HFFc6 (cell line): ENCODE results near the gene NMRAL1. TPM values are rescaled to one million over a fixed set of nuclear protein-coding genes. Genes with fewer than 3 reads are reported as not detected.

Experiments
- DNase-seq: peaks from one replicate; pipeline ENCODE4 v3.0.0-alpha.2; 2018
- H3K27ac Mint-ChIP-seq: 2 replicates; pipeline ENCODE4 v1.8.0; 2020; ENCODE audit warnings: mild to moderate bottlenecking, mixed read lengths
- H3K27me3 Mint-ChIP-seq: 2 replicates; pipeline ENCODE4 v1.8.0; 2021; ENCODE audit warnings: mild to moderate bottlenecking, moderate library complexity, mixed read lengths; ENCODE audit not compliant: insufficient read depth
- H3K36me3 Mint-ChIP-seq: 2 replicates; pipeline ENCODE4 v1.8.0; 2021; ENCODE audit warnings: low read depth, mixed read lengths
- H3K4me1 Mint-ChIP-seq: 2 replicates; pipeline ENCODE4 v1.8.0; 2020; ENCODE audit warnings: low read depth, mixed read lengths
- H3K4me3 Mint-ChIP-seq: 2 replicates; pipeline ENCODE4 v1.8.0; 2020; ENCODE audit warnings: mild to moderate bottlenecking, moderate library complexity, mixed read lengths
- H3K9me3 Mint-ChIP-seq: 2 replicates; pipeline ENCODE4 v1.8.0; 2020; ENCODE audit warnings: mild to moderate bottlenecking, mixed read lengths
- CTCF ChIP-seq: fragments of 200-600 bp; sonication (generic); IDR thresholded peaks from 2 replicates; pipeline ENCODE4 v1.5.0; 2021; ENCODE audit warnings: antibody characterized with exemption, mild to moderate bottlenecking
- total RNA-seq, 6 experiments: library from RNA; stranded (reverse); fragmentation: NEBNext Ultra II Directional; extraction: Animal tissue kit (Norgen Biotek cat#: 25700); gene quantifications; 2 replicates in 1 of 6; 3 replicates in 5 of 6; pipeline ENCODE4 v1.2.3, GENCODE V29; 2021

NMRAL1 gene
- total RNA-seq, 6 experiments from 2014 or later = 26.2 to 37.2 (median 33.7) TPM

DNA sequence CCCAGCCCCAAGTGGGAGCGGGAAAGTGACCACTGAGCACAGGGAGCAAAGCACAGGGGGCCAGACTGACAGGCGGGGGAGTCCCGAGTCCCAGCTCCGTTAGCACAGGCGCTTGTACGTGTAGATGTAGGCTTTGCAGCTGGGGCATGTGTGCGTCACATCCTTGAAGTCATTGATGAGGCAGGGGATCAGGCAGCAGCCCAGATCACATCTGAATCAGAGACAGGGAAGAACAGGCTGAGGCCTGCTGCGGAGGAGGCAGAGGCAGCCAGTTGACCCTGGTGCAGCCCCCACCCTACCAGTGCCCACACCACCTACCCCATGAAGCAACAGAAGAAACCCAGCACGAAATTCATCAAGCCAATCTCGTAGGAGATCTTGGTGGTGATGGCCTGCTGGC, 38.0 kb upstream of the NMRAL1 start:
- Mint-ChIP-seq H3K4me3 (no peak overlapping the region), H3K36me3 (peaks cover 11% of the 10 kb centered on the region), H3K9me3 (no peaks in the 10 kb centered on the region), H3K27me3 (no peaks in the 10 kb centered on the region), H3K4me1 (no peaks in the 10 kb centered on the region), H3K27ac (no peak overlapping the region)
- DNase-seq = no peak
- no peak for TF ChIP-seq CTCF

- H3K27ac Mint-ChIP-seq = no peak overlapping the region
- no peaks in the 10 kb centered on the region for H3K4me1 Mint-ChIP-seq
- no peaks in the 10 kb centered on the region for H3K27me3 Mint-ChIP-seq
- H3K9me3 Mint-ChIP-seq = no peaks in the 10 kb centered on the region
- H3K4me3 Mint-ChIP-seq = no peak overlapping the region
- peaks cover 12% of the 10 kb centered on the region for H3K36me3 Mint-ChIP-seq
- peak; percentile 13 for DNase-seq
- peak; percentile 74 for TF ChIP-seq CTCF
These were observed 37.1 kb upstream of the NMRAL1 start for GRCh38 chr16:4511441-4512082.

DNA sequence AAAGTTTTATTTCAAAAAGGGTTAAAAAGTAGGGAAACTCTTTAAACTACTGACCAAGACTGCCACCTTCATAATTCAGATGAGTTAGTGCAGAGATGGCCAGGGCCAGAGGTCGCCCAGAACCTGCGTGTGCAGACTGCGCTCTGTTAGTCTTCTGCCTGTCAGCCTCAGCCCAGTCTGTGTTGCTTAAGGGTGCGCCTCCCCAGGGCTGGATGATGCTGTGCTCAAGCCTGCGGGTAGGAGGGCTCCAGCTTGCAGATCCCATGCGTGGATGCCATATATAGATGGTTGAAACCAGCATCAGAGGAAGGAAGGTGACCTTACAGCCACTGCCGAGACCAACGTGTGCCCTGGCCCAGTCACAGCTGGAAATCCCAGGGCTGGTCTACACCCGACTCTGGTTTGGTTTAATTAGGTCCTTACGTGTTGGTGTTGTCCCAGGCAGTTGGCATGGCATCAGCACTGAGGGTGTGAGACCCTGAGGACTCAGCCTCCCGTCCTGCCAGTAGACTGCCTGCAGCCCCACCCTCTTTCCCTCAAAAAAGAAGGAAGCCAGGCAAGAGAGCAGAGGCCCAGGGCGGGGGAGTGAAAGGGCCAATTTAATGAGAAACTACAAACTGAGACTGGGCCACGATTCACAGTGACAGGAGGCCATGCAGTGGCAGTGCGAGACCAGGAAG, 36.5 kb upstream of the NMRAL1 start:
- TF ChIP-seq CTCF = no peak
- no peak for DNase-seq
- H3K4me3 Mint-ChIP-seq = no peak overlapping the region; the same call in 1 of the 2 replicates
- no peaks in the 10 kb centered on the region for H3K4me1 Mint-ChIP-seq
- H3K36me3 Mint-ChIP-seq = peaks cover 12% of the 10 kb centered on the region
- no peak overlapping the region for H3K27ac Mint-ChIP-seq
- H3K9me3 Mint-ChIP-seq = no peaks in the 10 kb centered on the region
- no peaks in the 10 kb centered on the region for H3K27me3 Mint-ChIP-seq

GRCh38 chr16:4510131-4510530, 35.7 kb upstream of the NMRAL1 start:
- no peak for DNase-seq

GRCh38 chr16:4509420-4509819, 35.0 kb upstream of the NMRAL1 start:
- no peaks in the 10 kb centered on the region for H3K27me3 Mint-ChIP-seq
- no peak for DNase-seq
- no peak overlapping the region for H3K4me3 Mint-ChIP-seq
- H3K36me3 Mint-ChIP-seq = peaks cover 12% of the 10 kb centered on the region
- no peaks in the 10 kb centered on the region for H3K9me3 Mint-ChIP-seq
- TF ChIP-seq CTCF = no peak
- H3K4me1 Mint-ChIP-seq = 0 out of 2 replicates have a peak, but pooled peaks cover 4% of the 10 kb centered on the region
- H3K27ac Mint-ChIP-seq = no peak overlapping the region

More at GRCh38 chr16:4510131-4510530, 35.7 kb upstream of the NMRAL1 start:
- Mint-ChIP-seq H3K27ac (no peak overlapping the region), H3K27me3 (no peaks in the 10 kb centered on the region), H3K4me3 (no peak overlapping the region), H3K9me3 (no peaks in the 10 kb centered on the region), H3K36me3 (peaks cover 12% of the 10 kb centered on the region), H3K4me1 (0 out of 2 replicates have a peak, but pooled peaks cover 1% of the 10 kb centered on the region)
- no peak for TF ChIP-seq CTCF
